AG04450 (cell line): ENCODE data around the gene ITSN1. TPM values are rescaled to one million over a fixed set of nuclear protein-coding genes. Genes with fewer than 3 reads are reported as not detected.
A peak's percentile ranks its signal among the peaks of the same experiment; 100 is the strongest.

Experiments used
- CTCF ChIA-PET: fragments of 300-600, 350-600 bp; formaldehyde crosslinking; extraction: SDS; loops from one replicate; lab custom pipeline; 2022; ENCODE audit warnings: antibody characterized with exemption, inconsistent platforms; lab: Charles Lee
- POLR2A ChIA-PET: fragments of 350-600 bp; formaldehyde crosslinking; extraction: SDS; loops from one replicate; lab custom pipeline; 2021; ENCODE audit warnings: antibody characterized with exemption, inconsistent platforms; lab: Yijun Ruan, JAX
- DNase-seq: peaks from one replicate; pipeline ENCODE4 v3.0.0-alpha.2; 2011; ENCODE audit warnings: low read depth, low spot score
- H3K27ac ChIP-seq: one replicate; pipeline ENCODE4 v1.5.1; 2012; ENCODE audit warnings: low read depth, low read length, control low read depth
- H3K27me3 ChIP-seq: one replicate; pipeline ENCODE4 v1.6.0; 2012; ENCODE audit warnings: low read length; ENCODE audit not compliant: control insufficient read depth, insufficient read depth
- H3K4me3 ChIP-seq: 2 replicates; pipeline ENCODE4 v1.5.1; 2011; ENCODE audit warnings: mild to moderate bottlenecking, low read depth, low read length, control low read depth
- H3K9me3 ChIP-seq: 2 replicates; pipeline ENCODE4 v1.5.1; 2012; ENCODE audit warnings: low read length; ENCODE audit not compliant: control insufficient read depth, insufficient read depth
- CTCF ChIP-seq: IDR thresholded peaks from 2 replicates; pipeline ENCODE4 v1.5.1; 2011; ENCODE audit warnings: low read depth, low read length, control low read depth, inconsistent platforms
- polyA plus RNA-seq: library from polyadenylated mRNA; depleted of rRNA; stranded (reverse); fragments of >200 nt; gene quantifications from 2 replicates; pipeline ENCODE4 v1.2.3, GENCODE V29; 2011

ITSN1 gene
- polyA plus RNA-seq, 1 experiment = 51.5 TPM

GRCh38 chr21:33908760-33909159 lies 266.5 kb downstream of the ITSN1 start:
- H3K4me3 ChIP-seq = no peak overlapping the region
- ChIA-PET POLR2A (no interaction called here), CTCF (no interaction called here)
- no peak for TF ChIP-seq CTCF
- H3K27ac ChIP-seq = no peak overlapping the region
- DNase-seq = no peak
- no peaks in the 10 kb centered on the region for H3K9me3 ChIP-seq
- H3K27me3 ChIP-seq = no peaks in the 10 kb centered on the region

GRCh38 chr21:33909756-33910155 lies 267.5 kb downstream of the ITSN1 start:
- no peak overlapping the region for H3K27ac ChIP-seq
- no peaks in the 10 kb centered on the region for H3K27me3 ChIP-seq
- ChIA-PET CTCF (no interaction called here), POLR2A (no interaction called here)
- no peak for DNase-seq
- no peaks in the 10 kb centered on the region for H3K9me3 ChIP-seq
- H3K4me3 ChIP-seq = no peak overlapping the region
- TF ChIP-seq CTCF = no peak

- H3K4me3 ChIP-seq = no peak overlapping the region
- CTCF ChIA-PET = interaction anchor here (0.8 to 1.8 kb wide), 4 partner anchors 10 to 448 kb away, joined by 3 to 6 read pairs (median 4); no protein-coding TSS in a partner anchor
Observed at GRCh38 chr21:33914188-33914587, 271.9 kb downstream of the ITSN1 start.

GRCh38 chr21:33915368-33916199 lies 273.3 kb downstream of the ITSN1 start, which contains the start of gene ATP5PO:
Gene ATP5PO, minus strand, starts transcription at chr21:33915804. Its CDS starts 41 bp downstream, at chr21:33915763.
- TF ChIP-seq CTCF = no peak; the same call in 1 of the 2 replicates
- CTCF ChIA-PET = interaction anchor here (1.3 to 1.8 kb wide), 2 partner anchors 8 to 432 kb away, joined by 3 to 6 read pairs; no protein-coding TSS in a partner anchor
- no peaks in the 10 kb centered on the region for H3K27me3 ChIP-seq
- no peak within 1 kb of the TSS for H3K27ac ChIP-seq
- DNase-seq = peak; percentile 94
- POLR2A ChIA-PET = no interaction called here
- peak within 1 kb of the TSS; percentile 69 for H3K4me3 ChIP-seq
- H3K9me3 ChIP-seq = no peaks in the 10 kb centered on the region

More at GRCh38 chr21:33914188-33914587, 271.9 kb downstream of the ITSN1 start:
- Histone ChIP-seq H3K27me3 (no peaks in the 10 kb centered on the region), H3K27ac (no peak overlapping the region), H3K9me3 (no peaks in the 10 kb centered on the region)
- DNase-seq = no peak
- no peak for TF ChIP-seq CTCF
- POLR2A ChIA-PET = interaction anchor here (0.6 kb wide), 1 partner anchor 229 kb away, joined by 3 read pairs; no protein-coding TSS in a partner anchor

GRCh38 chr21:33916200-33916567 lies 273.9 kb downstream of the ITSN1 start:
- DNase-seq = no peak
- Histone ChIP-seq H3K9me3 (no peaks in the 10 kb centered on the region), H3K4me3 (peak overlapping the region; percentile 53), H3K27me3 (no peaks in the 10 kb centered on the region), H3K27ac (no peak overlapping the region)
- POLR2A ChIA-PET = no interaction called here
- TF ChIP-seq CTCF = no peak
- CTCF ChIA-PET = interaction anchor here (1.5 kb wide), 1 partner anchor 431 kb away, joined by 5 read pairs; no protein-coding TSS in a partner anchor
